HEK293 (cell line): Measurements from ENCODE around the gene COL13A1.

Experiments used
- CTCF ChIA-PET: fragments of 350-600 bp; formaldehyde crosslinking; extraction: SDS; loops from one replicate; lab custom pipeline; 2021; ENCODE audit warnings: antibody characterized with exemption; lab: Yijun Ruan, JAX
- POLR2A ChIA-PET: fragments of 300-600 bp; formaldehyde crosslinking; extraction: SDS; loops from one replicate; lab custom pipeline; 2020; ENCODE audit warnings: antibody characterized with exemption, inconsistent platforms; lab: Yijun Ruan, JAX
- H3K27ac ChIP-seq: fragments of 200-500 bp; sonication (Bioruptor generic); 2 replicates; pipeline ENCODE4 v1.5.1; 2014; ENCODE audit warnings: low read depth, low read length, control low read depth, inconsistent platforms; ENCODE audit errors: extremely low read depth
- H3K36me3 ChIP-seq, 2 experiments: fragments of 200-500 bp in 1 of 2; sonication (Bioruptor generic) in 1 of 2; 1 replicate in 1 of 2; 2 replicates in 1 of 2; pipeline ENCODE4 v1.5.1; 2014 to 2017; ENCODE audit warnings: inconsistent platforms in 2 of 2, low read length in 2 of 2; ENCODE audit not compliant: control insufficient read depth in 2 of 2, insufficient read depth in 1 of 2
- H3K4me1 ChIP-seq: fragments of 200-500 bp; sonication (Bioruptor generic); 2 replicates; pipeline ENCODE4 v1.5.1; 2014; ENCODE audit warnings: mild to moderate bottlenecking, low read length, inconsistent platforms; ENCODE audit not compliant: control insufficient read depth, insufficient read depth
- H3K4me3 ChIP-seq: 2 replicates; pipeline ENCODE4 v1.5.1; 2011; ENCODE audit warnings: low read depth, mild to moderate bottlenecking, control low read depth, low read length, moderate library complexity
- H3K9me3 ChIP-seq: fragments of 200-500 bp; sonication (Bioruptor generic); 2 replicates; pipeline ENCODE4 v1.5.1; 2014; ENCODE audit warnings: low read depth, low read length, inconsistent platforms; ENCODE audit not compliant: control insufficient read depth, insufficient read depth
- GLI4 ChIP-seq: fragments of 450-650 bp; formaldehyde crosslinking; IDR thresholded peaks from 2 replicates; pipeline ENCODE4 v1.5.1; 2016; ENCODE audit warnings: missing biosample characterization, missing genetic modification characterization
- GLIS1 ChIP-seq: fragments of 450-650 bp; formaldehyde crosslinking; IDR thresholded peaks from 2 replicates; pipeline ENCODE4 v1.5.1; 2016; ENCODE audit warnings: missing biosample characterization, missing genetic modification characterization
- GLIS2 ChIP-seq: fragments of 450-650 bp; formaldehyde crosslinking; IDR thresholded peaks from 2 replicates; pipeline ENCODE4 v1.5.1; 2016; ENCODE audit warnings: missing biosample characterization, missing genetic modification characterization
- HOXD13 ChIP-seq: sonication (generic); formaldehyde crosslinking; IDR thresholded peaks from 2 replicates; pipeline ENCODE4 v1.8.0; 2022; ENCODE audit warnings: missing genetic modification reagents, borderline replicate concordance
- KLF1 ChIP-seq: fragments of 450-650 bp; formaldehyde crosslinking; IDR thresholded peaks from 2 replicates; pipeline ENCODE4 v1.5.1; 2016; ENCODE audit warnings: missing biosample characterization, missing genetic modification characterization
- KLF17 ChIP-seq: fragments of 450-650 bp; formaldehyde crosslinking; IDR thresholded peaks from 2 replicates; pipeline ENCODE4 v1.5.1; 2016; ENCODE audit warnings: missing biosample characterization, missing genetic modification characterization
- MZF1 ChIP-seq: fragments of 450-650 bp; formaldehyde crosslinking; IDR thresholded peaks from 2 replicates; pipeline ENCODE4 v1.5.1; 2017; ENCODE audit warnings: missing biosample characterization, missing genetic modification characterization, borderline replicate concordance
- TSHZ1 ChIP-seq: fragments of 450-650 bp; formaldehyde crosslinking; IDR thresholded peaks from 2 replicates; pipeline ENCODE4 v1.5.1; 2016; ENCODE audit warnings: missing biosample characterization, missing genetic modification characterization, borderline replicate concordance
- YY1 ChIP-seq: fragments of 450-650 bp; formaldehyde crosslinking; IDR thresholded peaks from 2 replicates; pipeline ENCODE4 v1.5.1; 2018; ENCODE audit warnings: missing biosample characterization, missing genetic modification characterization
- ZBTB17 ChIP-seq: fragments of 450-650 bp; formaldehyde crosslinking; IDR thresholded peaks from 2 replicates; pipeline ENCODE4 v1.5.1; 2016; ENCODE audit warnings: missing biosample characterization, missing genetic modification characterization
- ZFP69B ChIP-seq: fragments of 450-650 bp; formaldehyde crosslinking; IDR thresholded peaks from 2 replicates; pipeline ENCODE4 v1.5.1; 2016; ENCODE audit warnings: missing biosample characterization, missing genetic modification characterization
- ZNF133 ChIP-seq: fragments of 450-650 bp; formaldehyde crosslinking; IDR thresholded peaks from 2 replicates; pipeline ENCODE4 v1.5.1; 2016; ENCODE audit warnings: missing biosample characterization, missing genetic modification characterization
- ZNF155 ChIP-seq: fragments of 450-650 bp; formaldehyde crosslinking; IDR thresholded peaks from 2 replicates; pipeline ENCODE4 v1.5.1; 2016; ENCODE audit warnings: missing biosample characterization, missing genetic modification characterization
- ZNF18 ChIP-seq: fragments of 450-650 bp; formaldehyde crosslinking; IDR thresholded peaks from 2 replicates; pipeline ENCODE4 v1.5.1; 2016; ENCODE audit warnings: missing biosample characterization, missing genetic modification characterization
- ZNF221 ChIP-seq: fragments of 450-650 bp; formaldehyde crosslinking; IDR thresholded peaks from 2 replicates; pipeline ENCODE4 v1.5.1; 2017; ENCODE audit warnings: missing biosample characterization, missing genetic modification characterization, borderline replicate concordance
- ZNF23 ChIP-seq: fragments of 450-650 bp; formaldehyde crosslinking; IDR thresholded peaks from 2 replicates; pipeline ENCODE4 v1.5.1; 2016; ENCODE audit warnings: missing biosample characterization, missing genetic modification characterization, borderline replicate concordance
- ZNF341 ChIP-seq: fragments of 450-650 bp; formaldehyde crosslinking; IDR thresholded peaks from 2 replicates; pipeline ENCODE4; 2016; ENCODE audit warnings: low read depth, missing biosample characterization, missing genetic modification characterization
- ZNF362 ChIP-seq: fragments of 450-650 bp; formaldehyde crosslinking; IDR thresholded peaks from 2 replicates; pipeline ENCODE4 v1.5.1; 2016; ENCODE audit warnings: missing biosample characterization, missing genetic modification characterization
- ZNF391 ChIP-seq: fragments of 450-650 bp; formaldehyde crosslinking; IDR thresholded peaks from 2 replicates; pipeline ENCODE4 v1.5.1; 2016; ENCODE audit warnings: low read depth, missing biosample characterization, missing genetic modification characterization, borderline replicate concordance
- ZNF514 ChIP-seq: fragments of 450-650 bp; formaldehyde crosslinking; IDR thresholded peaks from 2 replicates; pipeline ENCODE4 v1.5.1; 2016; ENCODE audit warnings: missing biosample characterization, missing genetic modification characterization
- ZNF530 ChIP-seq: fragments of 450-650 bp; formaldehyde crosslinking; IDR thresholded peaks from 2 replicates; pipeline ENCODE4 v1.5.1; 2016; ENCODE audit warnings: low read depth, missing biosample characterization, missing genetic modification characterization
- ZNF549 ChIP-seq: fragments of 450-650 bp; IDR thresholded peaks from 2 replicates; pipeline ENCODE4 v1.5.1; 2018; ENCODE audit warnings: missing biosample characterization, missing genetic modification characterization, mild to moderate bottlenecking, inconsistent platforms, moderate library complexity
- ZNF600 ChIP-seq: fragments of 450-650 bp; formaldehyde crosslinking; IDR thresholded peaks from 2 replicates; pipeline ENCODE4 v1.5.1; 2016; ENCODE audit warnings: missing biosample characterization, missing genetic modification characterization
- ZNF610 ChIP-seq: fragments of 450-650 bp; formaldehyde crosslinking; IDR thresholded peaks from 2 replicates; pipeline ENCODE4 v1.5.1; 2016; ENCODE audit warnings: missing biosample characterization, missing genetic modification characterization, borderline replicate concordance
- ZNF624 ChIP-seq: fragments of 450-650 bp; formaldehyde crosslinking; IDR thresholded peaks from 2 replicates; pipeline ENCODE4 v1.5.1; 2017; ENCODE audit warnings: missing biosample characterization, missing genetic modification characterization
- ZNF707 ChIP-seq: fragments of 450-650 bp; formaldehyde crosslinking; IDR thresholded peaks from 2 replicates; pipeline ENCODE4 v1.5.1; 2016; ENCODE audit warnings: missing biosample characterization, missing genetic modification characterization
- ZNF768 ChIP-seq: fragments of 450-650 bp; formaldehyde crosslinking; IDR thresholded peaks from 2 replicates; pipeline ENCODE4 v1.5.1; 2018; ENCODE audit warnings: missing biosample characterization, mild to moderate bottlenecking, missing genetic modification characterization
- ZNF837 ChIP-seq: fragments of 450-650 bp; formaldehyde crosslinking; IDR thresholded peaks from 2 replicates; pipeline ENCODE4 v1.5.1; 2016; ENCODE audit warnings: missing biosample characterization, missing genetic modification characterization

COL13A1 gene

GRCh38 chr10:69807122-69807521, 5.4 kb downstream of the COL13A1 start:
- no peaks in the 10 kb centered on the region for H3K36me3 ChIP-seq
- TF ChIP-seq ZNF155 (no peak), HOXD13 (CRISPR knock-in tag) (no peak), ZNF600 (tag by site-specific recombination) (no peak), ZNF549 (tag by site-specific recombination) (no peak), GLI4 (tag by site-specific recombination) (no peak), ZNF362 (tag by site-specific recombination) (no peak), ZNF610 (tag by site-specific recombination) (no peak), ZNF391 (no peak), KLF17 (no peak), MZF1 (tag by site-specific recombination) (no peak), ZNF18 (no peak), ZFP69B (tag by site-specific recombination) (no peak), GLIS1 (tag by site-specific recombination) (no peak), ZNF221 (tag by site-specific recombination) (no peak), GLIS2 (tag by site-specific recombination) (no peak), ZNF133 (tag by site-specific recombination) (no peak), TSHZ1 (tag by site-specific recombination) (no peak), ZNF624 (tag by site-specific recombination) (no peak), ZNF768 (tag by site-specific recombination) (no peak)
- H3K9me3 ChIP-seq = no peaks in the 10 kb centered on the region
- CTCF ChIA-PET = interaction anchor here (1.2 to 2.0 kb wide), 2 partner anchors 18 to 300 kb away, joined by 3 to 9 read pairs; no protein-coding TSS in a partner anchor
- no peaks in the 10 kb centered on the region for H3K4me1 ChIP-seq
- no peak overlapping the region for H3K4me3 ChIP-seq
- H3K27ac ChIP-seq = no peak overlapping the region
- POLR2A ChIA-PET = no interaction called here

- H3K4me1 ChIP-seq = no peaks in the 10 kb centered on the region
- ChIA-PET POLR2A (no interaction called here), CTCF (interaction anchor here (0.6 to 2.0 kb wide), 7 partner anchors 8 to 300 kb away, joined by 3 to 9 read pairs (median 4); no protein-coding TSS in a partner anchor)
- H3K36me3 ChIP-seq = no peaks in the 10 kb centered on the region
- H3K27ac ChIP-seq = no peak overlapping the region
- H3K4me3 ChIP-seq = no peak overlapping the region
- TF ChIP-seq ZNF707 (tag by site-specific recombination) (no peak), ZNF23 (tag by site-specific recombination) (peak; percentile 90; the same call in 1 of the 2 replicates), KLF1 (tag by site-specific recombination) (0 out of 2 replicates have a peak, but pooled peaks have one; percentile 21), ZBTB17 (tag by site-specific recombination) (peak; percentile 85), ZNF530 (tag by site-specific recombination) (no peak), YY1 (tag by site-specific recombination) (no peak), ZNF837 (tag by site-specific recombination) (no peak), ZNF514 (tag by site-specific recombination) (no peak), ZNF341 (tag by site-specific recombination) (no peak)
- H3K9me3 ChIP-seq = no peaks in the 10 kb centered on the region
Observed at GRCh38 chr10:69807696-69808095, 6.0 kb downstream of the COL13A1 start.
